Right lobe of liver (tissue), 4 donors: Measurements from ENCODE around the gene FGFR3.

ENCODE experiments used
- CTCF ChIP-seq, 4 donors: fragments of 200-600 bp in 3 of 4; fragments of 450-650 bp in 1 of 4; IDR thresholded peaks; one replicate each; pipeline versions ENCODE4 v1.5.1 to v1.8.0; 2016 to 2022; ENCODE audit warnings: antibody characterized with exemption in 4 of 4, mild to moderate bottlenecking in 2 of 4
- POLR2A ChIP-seq: fragments of 450-650 bp; IDR thresholded peaks from one replicate; pipeline ENCODE4 v1.6.1; 2017; ENCODE audit warnings: antibody characterized with exemption, mild to moderate bottlenecking
- donor health status: DM: no; HTN: no; CAD: no.
- donor health status: DM: no; HTN: no; CAD: no.
- donor health status: DM: no; HTN: yes; CAD: no.

GRCh38 chr4:1768367-1769034, 24.6 kb upstream of the FGFR3 start:
- TF ChIP-seq CTCF (IDR thresholded peaks at IDR 0.05): no peak
- no peak for TF ChIP-seq POLR2A
